ENCODE measurements around the gene SLC26A11. TPM values are rescaled to one million over a fixed set of nuclear protein-coding genes. Genes with fewer than 3 reads are reported as not detected.
"Not testable (repeated sequence)": the region's sequence is repeated elsewhere in the genome, so short reads cannot be mapped to it uniquely, and the experiment has no call there.

The SLC26A11 gene
- polyA plus RNA-seq, 1 donor, result 11.0 TPM

DNA sequence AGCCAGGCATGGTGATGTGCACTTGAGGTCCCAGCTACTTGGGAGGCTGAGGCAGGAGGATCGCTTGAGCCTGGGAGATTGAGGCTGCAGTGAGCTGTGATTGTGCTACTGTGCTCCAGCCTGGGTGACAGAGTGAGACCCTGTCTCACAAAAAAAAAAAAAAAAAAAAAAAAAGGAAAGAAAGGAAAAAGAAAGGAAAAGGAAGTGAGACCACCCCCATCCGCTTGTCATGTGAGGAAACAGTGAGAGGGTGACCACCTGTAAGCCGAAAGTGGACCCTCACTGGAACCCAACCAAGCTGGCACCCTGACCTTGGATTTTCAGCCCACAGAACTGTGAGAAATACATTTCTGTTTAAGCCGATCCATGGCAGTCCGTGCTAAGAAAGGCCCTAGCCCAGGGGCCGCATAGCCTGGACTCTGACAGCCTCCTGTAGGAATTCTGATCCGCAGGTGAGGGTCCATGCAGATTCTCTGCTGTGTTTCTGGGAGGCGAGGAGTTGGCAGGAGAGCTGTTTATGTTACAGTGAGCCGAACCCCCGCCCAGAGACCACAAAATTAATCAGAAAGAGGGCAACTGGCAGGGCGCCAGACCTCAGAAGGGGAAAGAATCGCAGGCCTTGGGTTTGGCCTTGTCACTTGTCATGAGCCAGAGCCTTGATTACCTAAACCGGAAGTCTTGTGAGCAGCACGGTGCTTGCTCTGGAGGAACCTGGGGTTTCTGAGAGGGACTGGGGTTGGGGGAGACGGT lies 1.0 kb upstream of the SLC26A11 start:
- DNase-seq, result peak; percentile 50

DNA sequence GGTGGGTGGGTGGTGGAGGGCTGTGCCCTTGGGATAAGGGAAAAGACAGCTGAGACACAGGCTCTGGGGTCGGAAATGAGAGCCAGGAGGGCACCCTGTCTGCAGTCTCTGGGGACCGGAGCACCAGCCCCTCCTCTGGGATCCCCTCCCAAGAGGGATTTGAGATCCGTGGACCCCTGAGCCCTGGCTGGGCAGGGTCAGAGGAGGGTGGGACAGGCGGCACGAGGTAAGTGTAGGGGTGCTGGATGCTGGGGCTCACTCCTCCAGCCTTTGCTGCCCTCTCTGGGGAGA lies 519 bp upstream of the SLC26A11 start:
- DNase-seq, result no peak

DNA sequence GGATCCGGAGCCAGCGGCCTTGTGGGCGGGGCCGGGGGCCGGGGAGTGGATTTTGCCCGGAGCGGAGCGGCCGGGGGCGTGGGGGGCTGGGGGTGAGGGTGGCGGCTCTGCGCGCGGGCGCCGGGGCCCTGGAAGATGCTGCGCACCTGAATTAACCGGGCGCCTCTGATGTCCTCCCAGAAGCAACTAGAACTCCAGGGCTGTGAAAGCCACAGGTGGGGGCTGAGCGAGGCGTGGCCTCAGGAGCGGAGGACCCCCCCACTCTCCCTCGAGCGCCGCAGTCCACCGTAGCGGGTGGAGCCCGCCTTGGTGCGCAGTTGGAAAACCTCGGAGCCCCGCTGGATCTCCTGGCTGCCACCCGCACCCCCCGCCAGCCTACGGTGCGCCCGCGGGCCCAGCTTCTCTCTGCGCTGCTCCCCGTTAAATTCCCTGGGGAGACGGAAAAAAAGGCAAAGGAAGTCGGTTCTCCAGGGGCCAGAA lies 549 bp downstream of the SLC26A11 start:
- DNase-seq, result no peak

DNA sequence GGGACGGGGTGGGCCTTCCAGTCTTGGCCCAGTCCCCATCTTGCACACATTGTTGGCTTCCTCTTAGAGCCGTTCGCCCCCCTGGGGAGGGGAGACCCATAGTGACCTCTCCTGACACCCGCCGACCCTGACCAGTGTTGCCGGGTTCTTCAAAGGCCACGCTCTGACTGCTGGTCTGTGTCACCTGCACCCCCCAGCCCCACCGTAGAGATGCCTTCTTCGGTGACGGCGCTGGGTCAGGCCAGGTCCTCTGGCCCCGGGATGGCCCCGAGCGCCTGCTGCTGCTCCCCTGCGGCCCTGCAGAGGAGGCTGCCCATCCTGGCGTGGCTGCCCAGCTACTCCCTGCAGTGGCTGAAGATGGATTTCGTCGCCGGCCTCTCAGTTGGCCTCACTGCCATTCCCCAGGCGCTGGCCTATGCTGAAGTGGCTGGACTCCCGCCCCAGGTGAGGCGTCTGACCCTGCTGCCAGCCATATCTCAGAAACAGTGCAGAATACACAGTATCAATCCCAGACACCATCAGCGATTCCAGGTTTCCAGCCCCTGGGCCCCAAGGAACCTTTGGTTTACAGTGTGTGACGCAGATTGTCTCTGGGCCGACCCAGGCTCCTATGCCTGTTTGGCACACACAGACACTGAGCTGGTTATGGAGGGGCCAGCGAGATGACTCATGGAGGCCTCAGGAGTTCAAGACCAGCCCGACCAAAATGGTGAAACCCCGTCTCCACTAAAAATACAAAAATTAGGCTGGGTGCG lies 1.3 kb downstream of the SLC26A11 start:
- no peak for DNase-seq

DNA sequence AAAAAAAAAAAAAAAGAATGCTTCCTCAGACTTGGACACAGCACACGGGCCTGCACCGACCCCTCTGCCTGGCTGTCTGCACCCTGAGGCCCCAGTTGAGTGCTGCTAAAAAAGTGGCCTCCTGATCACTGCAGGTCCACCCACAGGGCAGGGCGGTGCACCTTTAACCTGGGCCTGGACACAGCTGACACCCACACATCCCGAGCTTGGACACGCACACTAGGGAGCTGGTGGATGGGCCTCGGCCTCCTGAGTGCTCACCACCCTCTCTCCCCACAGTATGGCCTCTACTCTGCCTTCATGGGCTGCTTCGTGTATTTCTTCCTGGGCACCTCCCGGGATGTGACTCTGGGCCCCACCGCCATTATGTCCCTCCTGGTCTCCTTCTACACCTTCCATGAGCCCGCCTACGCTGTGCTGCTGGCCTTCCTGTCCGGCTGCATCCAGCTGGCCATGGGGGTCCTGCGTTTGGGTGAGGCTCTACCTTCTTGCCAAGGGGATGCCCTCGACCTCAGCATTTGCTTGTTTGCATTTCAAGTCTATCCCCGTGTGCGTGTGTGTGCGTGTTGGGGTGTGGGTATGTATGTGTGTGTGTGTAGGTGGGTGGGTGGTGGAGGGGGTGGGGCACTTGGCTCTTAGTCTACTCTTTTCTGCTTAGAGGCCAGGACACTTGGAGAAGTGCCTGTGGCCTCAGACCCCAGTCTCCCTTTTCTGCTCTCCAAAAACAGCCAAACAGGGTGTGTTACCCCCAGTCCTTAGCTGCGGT lies 2.3 kb downstream of the SLC26A11 start:
- DNase-seq, result no peak

DNA sequence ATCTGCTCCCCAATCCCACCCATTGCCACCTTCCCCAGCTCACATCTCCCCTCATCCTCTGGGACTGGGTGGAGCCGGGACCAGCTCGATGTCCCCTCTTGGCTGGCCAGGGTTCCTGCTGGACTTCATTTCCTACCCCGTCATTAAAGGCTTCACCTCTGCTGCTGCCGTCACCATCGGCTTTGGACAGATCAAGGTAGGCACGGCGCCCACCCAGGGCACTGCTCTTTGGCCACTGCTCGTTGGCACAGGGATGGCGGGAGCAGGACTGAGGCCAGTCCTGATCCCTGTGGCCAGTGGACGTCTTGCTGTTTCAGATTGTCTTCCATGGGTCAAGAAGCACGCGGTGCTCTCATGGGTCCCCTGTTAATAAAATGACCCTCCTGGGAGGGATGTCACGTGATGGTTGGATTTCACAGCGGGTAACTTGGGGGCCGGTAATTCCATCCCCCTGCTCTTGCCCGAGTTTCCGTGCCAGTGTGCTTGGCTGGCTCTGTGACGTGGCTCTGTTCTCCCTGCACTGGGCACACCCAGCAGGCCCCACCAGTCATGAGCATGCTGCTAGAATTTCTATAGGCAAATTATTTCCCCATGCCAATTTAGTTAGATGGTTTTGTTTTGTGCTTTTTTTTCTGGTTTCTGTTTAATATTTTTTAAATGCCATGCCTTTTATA lies 3.1 kb downstream of the SLC26A11 start:
- no peak for DNase-seq

DNA sequence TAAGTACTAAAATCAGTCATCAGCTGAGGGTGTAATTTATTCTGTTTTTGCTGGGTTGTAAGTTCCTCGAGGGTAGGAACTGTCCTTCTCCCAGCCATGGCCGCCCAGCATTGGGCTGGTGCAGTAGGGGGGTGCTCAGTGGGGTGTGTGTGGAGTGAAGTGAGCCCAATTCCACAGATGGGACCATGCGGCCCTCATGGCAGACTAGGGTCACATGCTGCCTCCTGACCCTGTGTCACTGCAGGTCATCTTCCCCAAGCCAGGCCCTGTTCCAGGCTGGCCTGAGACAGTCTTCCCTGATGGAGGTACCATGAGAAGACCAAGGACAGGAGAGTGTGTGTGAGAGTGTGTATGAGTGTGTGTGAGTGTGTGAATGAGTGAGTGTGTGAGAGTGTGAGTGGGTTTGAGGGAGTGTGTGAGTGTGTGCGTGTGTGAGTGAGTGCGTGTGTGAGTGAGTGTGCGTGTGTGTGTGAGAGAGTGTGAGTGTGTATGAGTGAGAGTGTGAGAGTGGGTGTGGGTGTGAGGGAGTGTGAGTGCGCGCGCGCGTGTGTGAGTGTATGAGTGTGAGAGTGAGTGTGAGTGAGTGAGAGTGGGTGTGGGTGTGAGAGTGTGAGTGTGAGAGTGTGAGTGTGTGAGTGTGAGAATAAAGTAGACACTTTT lies 3.7 kb downstream of the SLC26A11 start:
- no peak for DNase-seq

DNA sequence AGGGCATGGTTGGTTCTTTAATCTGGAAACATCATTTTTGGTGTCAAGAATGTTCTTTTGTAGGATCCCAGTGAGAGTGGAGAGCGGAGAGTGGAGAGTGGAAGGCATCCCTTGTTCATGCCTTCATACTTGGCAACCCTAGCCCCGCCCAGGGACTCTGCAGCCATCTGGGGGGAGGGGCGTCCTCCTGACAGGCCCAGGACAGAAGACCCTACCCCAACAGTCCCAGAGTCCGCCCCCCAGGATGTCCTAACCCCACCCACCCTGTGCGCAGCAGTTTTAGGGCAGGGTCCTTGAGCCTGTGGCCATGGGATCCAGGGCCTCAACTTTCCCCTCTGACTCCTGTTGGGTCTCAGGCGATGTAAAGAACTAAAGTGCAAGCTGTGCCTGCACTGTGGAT lies 4.5 kb downstream of the SLC26A11 start:
- no peak for DNase-seq

DNA sequence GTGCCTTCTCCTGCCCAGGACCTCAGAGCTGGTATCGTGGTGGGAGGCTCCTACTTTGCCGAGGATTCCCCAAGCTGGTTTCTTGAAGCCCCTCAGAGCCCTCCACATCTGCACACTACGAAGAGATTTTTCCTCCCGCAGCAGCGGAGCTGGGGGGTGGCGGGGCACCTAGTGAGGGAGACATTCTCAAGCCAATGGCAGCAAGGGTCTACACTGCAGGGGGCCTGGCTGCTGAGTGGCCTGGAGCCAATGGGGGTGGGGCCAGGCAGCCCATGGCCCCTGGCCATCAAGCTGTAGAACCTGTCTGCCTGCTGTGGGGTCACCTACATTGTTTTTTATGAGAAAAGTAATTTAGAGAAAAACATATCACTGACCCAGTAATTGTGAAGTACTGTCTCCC lies 5.0 kb downstream of the SLC26A11 start:
- DNase-seq, result no peak

DNA sequence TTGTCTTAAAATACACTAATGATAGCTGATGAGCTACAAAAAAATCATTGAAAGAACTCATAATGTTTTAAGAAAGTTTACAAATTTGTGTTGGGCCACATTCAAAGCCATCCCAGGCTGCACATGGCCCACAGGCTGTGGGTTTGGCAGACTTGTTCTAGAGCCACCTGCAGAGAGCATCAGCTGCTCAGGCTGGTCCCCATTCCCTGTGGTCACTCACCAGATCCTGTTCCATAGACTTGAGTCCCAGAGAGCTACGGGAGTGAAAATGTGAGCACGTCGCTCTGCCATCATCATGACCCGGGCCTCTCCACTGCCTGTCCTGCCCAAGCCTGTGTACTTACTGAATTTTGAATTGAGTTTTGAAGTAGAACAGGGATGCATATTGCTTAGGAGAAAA lies 6.9 kb downstream of the SLC26A11 start:
- DNase-seq, result no peak

DNA sequence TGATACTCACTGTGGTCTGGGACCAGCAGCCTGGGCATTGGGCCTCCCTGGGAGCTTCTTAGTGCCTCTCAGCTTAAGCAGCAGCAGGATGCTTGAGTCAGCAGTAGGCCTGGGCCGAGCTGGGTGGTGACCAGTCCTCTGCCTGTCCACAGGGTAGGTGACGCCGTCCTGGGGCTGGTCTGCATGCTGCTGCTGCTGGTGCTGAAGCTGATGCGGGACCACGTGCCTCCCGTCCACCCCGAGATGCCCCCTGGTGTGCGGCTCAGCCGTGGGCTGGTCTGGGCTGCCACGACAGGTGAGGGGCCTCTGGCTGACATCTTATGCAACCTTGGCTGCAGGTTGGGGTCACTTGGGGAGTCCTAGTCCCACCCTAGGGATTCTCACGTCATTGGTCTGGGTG lies 7.4 kb downstream of the SLC26A11 start:
- no peak for DNase-seq

DNA sequence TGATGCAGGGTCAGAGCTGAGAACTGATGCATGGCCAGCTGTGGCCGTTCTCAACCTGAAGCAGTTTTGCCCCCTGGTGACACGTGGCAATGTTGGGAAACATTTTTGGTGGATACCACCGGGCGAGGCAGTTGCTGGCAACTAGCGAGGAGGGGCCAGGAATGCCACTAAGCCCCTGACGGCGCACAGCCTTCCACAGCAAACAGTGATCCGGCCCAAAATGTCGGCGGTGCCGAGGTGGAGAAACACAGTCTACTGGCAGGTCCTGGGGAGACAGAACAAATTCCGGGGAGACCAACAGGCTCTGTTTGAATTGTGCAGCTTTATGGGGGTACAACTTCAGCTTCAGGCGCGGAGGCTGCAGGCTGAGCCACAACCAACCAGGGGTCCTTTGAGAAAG lies 8.2 kb downstream of the SLC26A11 start:
- DNase-seq, result no peak

DNA sequence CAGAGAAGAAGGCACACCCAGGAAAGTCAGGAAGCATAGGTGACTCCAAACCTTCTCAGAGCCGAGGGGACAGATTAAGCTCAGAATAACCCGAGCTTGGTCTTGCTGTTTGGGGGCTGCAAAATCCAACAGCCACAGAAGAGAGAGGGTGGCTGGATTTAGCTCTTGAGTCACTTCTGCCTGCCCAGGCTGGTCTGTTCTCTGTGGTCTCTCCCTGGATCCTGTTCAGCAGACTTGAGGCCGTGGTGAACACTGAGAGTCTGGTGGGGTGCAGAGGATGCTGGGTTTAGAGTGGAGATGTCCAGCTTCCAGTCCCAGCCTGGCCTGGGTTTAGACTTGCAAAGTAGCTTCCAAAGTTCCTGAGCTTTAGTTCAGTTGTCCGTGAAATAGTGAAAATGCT lies 8.8 kb downstream of the SLC26A11 start:
- no peak for DNase-seq

DNA sequence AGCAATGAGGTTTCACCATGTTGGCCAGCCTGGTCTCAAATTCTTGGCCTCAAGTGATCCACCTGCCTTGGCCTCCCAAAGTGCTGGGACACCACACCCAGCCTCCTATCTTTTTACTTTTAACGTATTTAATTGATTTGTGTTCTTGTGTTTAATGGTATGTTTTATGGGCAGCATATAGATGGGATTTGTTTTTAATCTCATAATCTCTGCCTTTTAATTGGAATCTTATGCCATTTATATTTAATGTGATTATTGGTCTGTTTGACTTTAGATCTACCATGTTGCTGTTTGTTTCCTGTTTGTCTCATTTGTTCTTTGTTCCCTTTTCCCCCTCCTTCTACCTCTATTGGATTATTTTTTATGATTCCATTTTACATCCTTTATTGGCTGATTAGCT lies 12.2 kb downstream of the SLC26A11 start:
- no peak for DNase-seq

DNA sequence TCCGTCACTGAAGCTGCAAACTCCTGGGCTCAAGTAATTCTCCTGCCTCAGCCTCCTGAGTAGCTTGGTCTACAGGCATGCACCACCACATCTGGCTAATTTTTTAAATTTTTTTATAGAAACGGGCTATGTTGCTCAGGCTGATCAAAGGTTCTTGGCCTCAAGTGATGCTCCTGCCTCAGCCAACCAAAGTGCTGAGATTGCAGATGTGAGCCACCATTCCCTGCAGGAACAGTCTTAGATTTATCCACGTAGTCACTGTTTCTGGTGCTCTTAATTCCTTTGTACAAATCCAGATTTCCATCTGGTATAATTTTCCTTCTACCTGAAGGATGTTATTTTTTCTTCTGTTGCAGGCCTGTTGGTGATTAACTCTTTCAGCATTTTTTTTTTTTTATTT lies 13.0 kb downstream of the SLC26A11 start:
- no peak for DNase-seq

DNA sequence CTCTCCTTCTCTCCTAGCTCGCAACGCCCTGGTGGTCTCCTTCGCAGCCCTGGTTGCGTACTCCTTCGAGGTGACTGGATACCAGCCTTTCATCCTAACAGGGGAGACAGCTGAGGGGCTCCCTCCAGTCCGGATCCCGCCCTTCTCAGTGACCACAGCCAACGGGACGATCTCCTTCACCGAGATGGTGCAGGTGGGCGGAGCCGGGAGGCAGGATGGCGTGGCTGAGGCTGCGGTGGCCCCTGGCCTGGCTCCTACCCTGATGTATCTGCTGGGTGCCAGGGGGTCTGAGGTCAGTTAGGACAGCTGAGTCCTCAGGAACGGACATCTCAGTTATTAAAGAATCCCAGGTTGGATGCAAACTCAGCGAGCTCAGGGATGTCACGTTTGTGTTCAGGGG lies 16.7 kb downstream of the SLC26A11 start:
- DNase-seq, result no peak

DNA sequence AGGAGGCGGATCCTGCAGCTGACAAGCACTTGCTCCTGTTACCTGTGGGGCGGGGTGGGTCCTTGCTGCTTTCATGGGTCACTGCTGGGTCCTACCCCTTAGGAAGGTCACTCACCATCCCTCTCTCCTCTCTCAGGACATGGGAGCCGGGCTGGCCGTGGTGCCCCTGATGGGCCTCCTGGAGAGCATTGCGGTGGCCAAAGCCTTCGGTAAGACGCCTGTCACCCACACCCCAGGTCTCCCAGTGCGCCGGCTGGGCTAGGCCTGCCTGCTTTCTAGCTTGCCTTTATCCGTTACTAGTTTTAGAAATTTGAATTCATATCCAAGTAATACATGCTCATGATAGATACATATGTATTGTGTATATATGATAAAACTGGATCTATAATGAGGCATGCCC lies 17.2 kb downstream of the SLC26A11 start:
- DNase-seq, result no peak

DNA sequence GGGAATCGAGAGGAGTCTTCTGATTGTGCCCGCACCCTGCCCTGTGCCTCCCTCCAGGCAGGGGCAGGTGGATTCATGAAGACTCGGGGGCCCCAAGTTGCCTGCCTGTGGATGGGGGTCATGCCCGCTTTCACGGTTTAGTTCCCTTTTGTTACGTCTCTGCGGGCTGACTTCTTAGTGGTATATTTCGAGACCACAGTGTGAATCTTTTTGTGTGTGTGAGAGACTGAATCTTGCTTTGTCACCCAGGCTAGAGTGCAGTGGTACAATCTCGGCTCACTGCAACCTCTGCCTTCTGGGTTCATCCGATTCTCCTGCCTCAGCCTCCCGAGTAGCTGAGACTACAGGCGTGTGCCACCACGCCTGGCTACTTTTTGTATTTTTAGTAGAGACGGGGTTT lies 22.3 kb downstream of the SLC26A11 start:
- no peak for DNase-seq

DNA sequence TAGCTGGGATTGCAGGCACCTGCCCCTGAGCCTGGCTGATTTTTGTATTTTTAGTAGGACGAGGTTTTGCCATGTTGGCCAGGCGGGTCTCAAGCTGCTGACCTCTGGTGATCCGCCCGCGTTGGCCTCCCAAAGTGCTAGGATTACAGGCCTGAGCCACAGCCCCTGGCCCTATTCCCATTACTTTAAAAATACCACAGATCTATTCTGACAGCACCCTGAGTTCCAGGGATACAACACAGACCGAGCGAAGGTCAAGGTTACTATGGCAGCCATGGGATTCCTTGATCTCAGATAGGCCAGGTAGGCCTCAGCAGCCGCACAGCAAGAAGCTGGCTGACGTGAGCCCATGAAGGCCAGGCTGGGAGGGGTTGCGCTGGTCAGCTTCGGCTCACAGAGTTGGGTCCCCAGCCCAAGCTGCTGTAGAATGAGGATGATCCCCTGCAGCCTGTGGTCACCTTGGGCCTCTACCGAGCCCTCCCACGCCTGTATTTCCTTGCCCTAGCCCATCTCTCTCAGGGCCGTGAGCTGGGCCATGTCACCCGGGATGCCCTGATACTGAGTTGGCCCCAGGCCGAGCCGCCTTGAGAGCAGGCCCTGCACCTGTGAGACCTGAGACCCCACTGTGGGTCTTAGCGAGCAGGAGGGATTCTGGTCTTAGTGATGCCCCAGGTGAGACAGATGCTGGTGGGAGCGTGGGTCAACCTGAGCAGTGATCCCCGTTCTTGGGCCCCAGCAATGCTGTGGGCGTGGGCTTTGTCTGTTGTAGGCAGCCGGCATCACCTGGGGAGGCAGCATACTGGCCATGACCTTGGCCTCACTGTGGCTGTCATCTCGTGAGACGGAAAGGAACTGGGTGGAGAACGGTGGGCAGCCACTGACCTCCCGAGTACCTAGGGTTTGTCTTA lies 23.6 kb downstream of the SLC26A11 start:
- DNase-seq, result no peak

DNA sequence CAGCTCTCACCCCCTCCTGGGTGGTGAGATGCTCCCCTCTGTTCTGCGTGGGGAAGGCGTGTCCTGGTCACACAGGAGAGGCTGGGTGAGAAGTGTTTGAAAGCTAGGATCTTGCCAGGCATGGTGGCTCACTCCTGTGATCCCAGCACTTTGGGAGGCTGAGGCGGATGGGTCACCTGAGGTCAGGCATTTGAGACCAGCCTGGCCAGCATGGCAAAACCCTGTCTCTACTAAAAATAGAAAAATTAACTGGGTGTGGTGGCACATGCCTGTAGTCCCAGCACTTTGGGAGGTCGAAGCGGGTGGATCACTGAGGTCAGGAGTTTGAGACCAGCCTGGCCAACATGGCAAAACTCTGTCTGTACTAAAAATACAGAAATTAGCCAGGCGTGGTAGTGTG lies 24.2 kb downstream of the SLC26A11 start:
- DNase-seq, result not testable (repeated sequence)

DNA sequence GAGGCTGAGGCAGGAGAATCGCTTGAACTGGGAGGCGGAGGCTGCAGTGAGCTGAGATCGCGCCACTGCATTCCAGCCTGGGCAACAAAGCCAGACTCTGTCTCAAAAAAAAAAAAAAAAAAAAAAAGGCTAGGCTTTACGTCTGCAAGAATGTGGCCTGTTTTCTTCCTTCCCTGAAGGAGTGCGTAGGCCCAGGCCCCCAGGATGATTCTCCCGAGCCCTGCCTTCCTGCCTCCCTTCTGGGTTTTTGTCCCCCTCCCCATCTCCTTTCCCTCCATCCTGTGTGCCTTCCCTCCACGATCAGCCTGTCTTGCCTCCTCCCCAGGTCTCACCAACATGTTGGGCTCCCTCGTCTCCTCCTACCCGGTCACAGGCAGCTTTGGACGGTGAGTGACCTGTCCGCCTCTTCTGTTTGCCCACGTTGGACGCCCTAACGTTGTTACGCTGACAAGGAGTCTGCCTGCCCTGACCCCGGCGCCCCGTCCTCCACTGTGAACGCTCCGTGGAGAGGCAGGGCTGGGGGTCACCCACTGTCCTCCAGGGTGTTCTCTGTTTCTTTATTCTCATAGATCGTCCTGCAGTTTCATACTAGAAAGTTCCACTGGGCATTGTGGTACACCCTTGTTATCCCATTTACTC lies 24.8 kb downstream of the SLC26A11 start:
- DNase-seq, result no peak

All from hindlimb muscle (tissue), 1 donor.